Ovary (tissue), 3 donors: Measurements from ENCODE around the gene RNF125.

Experiments
- POLR2A ChIP-seq: fragments of 450-650 bp; IDR thresholded peaks from one replicate; pipeline ENCODE4 v1.6.1; 2017; ENCODE audit warnings: antibody characterized with exemption, mild to moderate bottlenecking, moderate library complexity
- TF ChIP-seq, protein P1 (sequence below), 3 donors: fragments of 450-650 bp in 2 of 3; fragments of 200-600 bp in 1 of 3; IDR thresholded peaks; one replicate each; pipeline versions ENCODE4 v1.5.1 to v1.8.0; 2016 to 2022; ENCODE audit warnings: antibody characterized with exemption in 3 of 3, mild to moderate bottlenecking in 1 of 3
- donor health status: DM: no; HTN: no; CAD: no.

DNA sequence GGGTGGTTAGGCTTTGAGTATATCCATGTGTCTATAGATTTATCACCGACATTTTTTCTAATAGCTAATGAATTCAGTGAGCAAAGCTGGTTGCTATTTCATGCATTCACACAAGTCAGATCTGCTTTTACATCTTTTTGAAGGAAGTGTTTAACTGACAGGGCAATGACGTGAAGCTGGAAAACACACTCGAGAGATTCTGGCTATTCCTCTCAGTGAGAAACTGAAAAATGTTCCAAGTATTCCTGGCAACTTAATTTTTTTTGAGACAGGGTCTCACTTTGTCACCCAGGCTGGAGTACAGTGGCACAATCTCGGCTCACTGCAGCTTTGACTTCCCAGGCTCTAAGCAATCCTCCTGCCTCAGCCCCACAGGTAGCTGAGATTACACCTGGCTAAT, 94.2 kb downstream of the RNF125 start:
- TF ChIP-seq, protein P1, sequence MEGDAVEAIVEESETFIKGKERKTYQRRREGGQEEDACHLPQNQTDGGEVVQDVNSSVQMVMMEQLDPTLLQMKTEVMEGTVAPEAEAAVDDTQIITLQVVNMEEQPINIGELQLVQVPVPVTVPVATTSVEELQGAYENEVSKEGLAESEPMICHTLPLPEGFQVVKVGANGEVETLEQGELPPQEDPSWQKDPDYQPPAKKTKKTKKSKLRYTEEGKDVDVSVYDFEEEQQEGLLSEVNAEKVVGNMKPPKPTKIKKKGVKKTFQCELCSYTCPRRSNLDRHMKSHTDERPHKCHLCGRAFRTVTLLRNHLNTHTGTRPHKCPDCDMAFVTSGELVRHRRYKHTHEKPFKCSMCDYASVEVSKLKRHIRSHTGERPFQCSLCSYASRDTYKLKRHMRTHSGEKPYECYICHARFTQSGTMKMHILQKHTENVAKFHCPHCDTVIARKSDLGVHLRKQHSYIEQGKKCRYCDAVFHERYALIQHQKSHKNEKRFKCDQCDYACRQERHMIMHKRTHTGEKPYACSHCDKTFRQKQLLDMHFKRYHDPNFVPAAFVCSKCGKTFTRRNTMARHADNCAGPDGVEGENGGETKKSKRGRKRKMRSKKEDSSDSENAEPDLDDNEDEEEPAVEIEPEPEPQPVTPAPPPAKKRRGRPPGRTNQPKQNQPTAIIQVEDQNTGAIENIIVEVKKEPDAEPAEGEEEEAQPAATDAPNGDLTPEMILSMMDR (IDR thresholded peaks at IDR 0.05) = no peak
- TF ChIP-seq POLR2A = no peak
